Common myeloid progenitor, CD34-positive (primary cell): ENCODE measurements around the gene TEX10.

Experiments used
- CTCF ChIA-PET: fragments of 350-600 bp; sonication (Branson Sonifier 250); formaldehyde crosslinking; loops from one replicate; lab custom pipeline; 2021; ENCODE audit warnings: antibody characterized with exemption; lab: Charles Lee
- POLR2A ChIA-PET: fragments of 350-600 bp; sonication (Branson Sonifier 250); formaldehyde crosslinking; loops from one replicate; lab custom pipeline; 2021; ENCODE audit warnings: antibody characterized with exemption; lab: Charles Lee
- DNase-seq, 3 donors: peaks; one replicate each; pipeline versions ENCODE4 v3.0.0 to v3.0.0-alpha.2; 2013
- H3K27ac ChIP-seq, 2 experiments: 1 replicate in 1 of 2; 2 replicates in 1 of 2; pipeline ENCODE4 v1.7.0; 2013; ENCODE audit warnings: inconsistent platforms in 2 of 2, low read length in 2 of 2, mild to moderate bottlenecking in 2 of 2, low read depth in 1 of 2, moderate library complexity in 1 of 2; ENCODE audit not compliant: severe bottlenecking in 2 of 2, insufficient read depth in 1 of 2, poor library complexity in 1 of 2
- H3K27me3 ChIP-seq, 5 experiments: replicated peaks in 2 of 5; 1 replicate in 3 of 5; 2 replicates in 2 of 5; pipeline versions ENCODE4 v1.6.1 to v1.7.0; 2013; ENCODE audit warnings: low read length in 4 of 5, mild to moderate bottlenecking in 2 of 5, moderate library complexity in 2 of 5, inconsistent platforms in 1 of 5; ENCODE audit not compliant: insufficient read depth in 5 of 5, control insufficient read depth in 4 of 5
- H3K36me3 ChIP-seq, 4 experiments: 1 replicate in 2 of 4; 2 replicates in 2 of 4; pipeline versions ENCODE4 v1.6.1 to v1.7.0; 2013; ENCODE audit warnings: low read length in 3 of 4, control low read depth in 1 of 4, mild to moderate bottlenecking in 1 of 4; ENCODE audit not compliant: control insufficient read depth in 4 of 4, insufficient read depth in 4 of 4
- H3K4me1 ChIP-seq, 4 experiments: 1 replicate in 3 of 4; 2 replicates in 1 of 4; pipeline versions ENCODE4 v1.6.1 to v1.7.1; 2013; ENCODE audit warnings: low read length in 3 of 4, mild to moderate bottlenecking in 3 of 4, control low read depth in 1 of 4, inconsistent platforms in 1 of 4, moderate library complexity in 1 of 4; ENCODE audit not compliant: control insufficient read depth in 4 of 4, insufficient read depth in 4 of 4; ENCODE audit errors: control extremely low read depth in 1 of 4
- H3K4me3 ChIP-seq, 7 experiments: 1 replicate in 4 of 7; 2 replicates in 3 of 7; pipeline versions ENCODE4 v1.5.1 to v1.7.0; 2013; ENCODE audit warnings: mild to moderate bottlenecking in 7 of 7, low read length in 6 of 7, moderate library complexity in 6 of 7, inconsistent platforms in 2 of 7, low read depth in 2 of 7, control low read depth in 1 of 7; ENCODE audit not compliant: insufficient read depth in 4 of 7, control insufficient read depth in 1 of 7; ENCODE audit errors: extremely low read depth in 1 of 7
- H3K9me3 ChIP-seq, 5 experiments: 1 replicate in 4 of 5; 2 replicates in 1 of 5; pipeline versions ENCODE4 v1.6.1 to v1.7.1; 2013; ENCODE audit warnings: low read length in 4 of 5, mild to moderate bottlenecking in 2 of 5, inconsistent platforms in 1 of 5, low read depth in 1 of 5, moderate library complexity in 1 of 5; ENCODE audit not compliant: control insufficient read depth in 4 of 5, insufficient read depth in 2 of 5; ENCODE audit errors: control extremely low read depth in 1 of 5
- WGBS: methylation state at CpG from one replicate; pipeline ENCODE4 v1.1.5; 2013; ENCODE audit not compliant: insufficient coverage; 5-methylcytosine and 5-hydroxymethylcytosine counted together

TEX10 gene

DNA sequence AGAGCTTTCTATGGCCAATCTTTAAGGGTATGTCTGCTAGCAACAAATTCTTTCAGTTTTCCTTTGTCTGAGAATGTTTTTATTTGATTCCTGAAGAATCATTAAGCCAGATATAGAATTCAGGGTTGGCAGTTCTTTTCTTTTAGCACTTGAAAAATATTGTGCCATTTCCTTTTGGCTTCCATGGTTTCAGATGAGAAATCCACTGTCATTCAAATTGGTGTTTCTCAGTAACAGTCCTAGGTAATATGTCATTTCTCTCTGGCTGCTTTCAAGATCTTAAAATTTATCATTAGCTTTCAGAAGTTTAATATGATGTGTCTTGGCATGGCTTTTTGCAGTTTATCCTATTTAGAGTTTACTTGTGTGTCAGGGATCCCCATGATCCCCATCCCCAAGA is 67.7 kb downstream of the TEX10 start:
- no peak overlapping the region for H3K27ac ChIP-seq
- ChIA-PET POLR2A (no interaction called here), CTCF (interaction anchor here (1.4 kb wide), 1 partner anchor 258 kb away, joined by 5 read pairs; no protein-coding TSS in a partner anchor)
- peak in 2 of 3 donors; percentile 15 to 30 for DNase-seq
- no peaks in the 10 kb centered on the region for H3K4me1 ChIP-seq
- H3K27me3 ChIP-seq = no peaks in the 10 kb centered on the region
- no peak overlapping the region for H3K4me3 ChIP-seq
- H3K36me3 ChIP-seq = peaks cover 16 to 77% (median 51%) of the 10 kb centered on the region in 4 experiments
- peaks cover 4 to 52% (median 20%) of the 10 kb centered on the region in 5 experiments for H3K9me3 ChIP-seq

DNA sequence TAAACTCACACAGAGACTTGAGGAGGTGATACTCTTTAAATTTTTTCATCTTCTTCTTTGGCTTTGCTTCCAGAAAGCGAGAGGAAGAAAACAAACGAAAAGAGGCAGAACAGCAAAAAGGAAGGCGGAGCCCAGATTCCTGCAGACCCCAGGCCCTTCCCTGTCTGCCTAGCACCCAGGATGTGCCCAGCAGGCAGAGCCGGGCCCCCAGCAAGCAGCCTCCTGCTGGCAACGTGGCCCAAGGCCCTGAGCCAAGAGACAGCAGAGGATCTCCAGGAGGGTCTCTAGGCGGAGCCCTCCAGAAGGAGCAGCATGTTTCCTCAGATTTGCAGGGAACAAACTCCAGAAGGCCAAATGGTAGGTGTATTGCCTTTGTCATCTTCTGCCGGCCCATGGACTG is 68.5 kb downstream of the TEX10 start:
- CTCF ChIA-PET = no interaction called here
- WGBS = 100% methylated on average over 6 of the region's 7 CpGs
- Histone ChIP-seq H3K4me1 (no peaks in the 10 kb centered on the region), H3K4me3 (no peak overlapping the region), H3K27me3 (no peaks in the 10 kb centered on the region), H3K27ac (no peak overlapping the region), H3K36me3 (peaks cover 16 to 70% (median 53%) of the 10 kb centered on the region in 4 experiments), H3K9me3 (peaks cover 4 to 52% (median 20%) of the 10 kb centered on the region in 5 experiments)
- DNase-seq = no peak
- POLR2A ChIA-PET = no interaction called here

DNA sequence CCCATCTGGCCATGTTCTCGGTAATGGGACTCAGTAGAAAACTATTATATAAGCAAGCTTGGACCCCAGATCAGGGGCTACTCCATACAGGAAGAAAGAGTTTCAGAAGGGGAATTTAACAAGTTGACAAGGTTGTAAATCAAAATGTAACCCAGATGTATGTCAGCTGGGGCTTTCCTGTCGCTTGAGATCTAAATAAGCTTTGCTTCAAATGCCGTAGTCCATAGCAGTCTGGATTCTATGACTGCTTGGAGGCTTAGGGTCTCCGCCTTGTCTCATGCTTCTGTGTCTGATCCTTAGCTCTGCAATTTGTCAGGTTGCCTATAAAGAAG is 70.4 kb downstream of the TEX10 start:
- Histone ChIP-seq H3K36me3 (peaks cover 11 to 52% (median 42%) of the 10 kb centered on the region in 4 experiments), H3K27me3 (no peaks in the 10 kb centered on the region), H3K4me1 (no peaks in the 10 kb centered on the region), H3K4me3 (no peak overlapping the region), H3K9me3 (peaks cover 4 to 37% (median 11%) of the 10 kb centered on the region in 5 experiments), H3K27ac (no peak overlapping the region)
- CTCF ChIA-PET = interaction anchor here (0.7 to 1.4 kb wide), 3 partner anchors 10 to 1111 kb away, joined by 3 read pairs; no protein-coding TSS in a partner anchor
- 92% methylated on average over 4 of the region's 4 CpGs for WGBS
- DNase-seq = no peak
- POLR2A ChIA-PET = no interaction called here

DNA sequence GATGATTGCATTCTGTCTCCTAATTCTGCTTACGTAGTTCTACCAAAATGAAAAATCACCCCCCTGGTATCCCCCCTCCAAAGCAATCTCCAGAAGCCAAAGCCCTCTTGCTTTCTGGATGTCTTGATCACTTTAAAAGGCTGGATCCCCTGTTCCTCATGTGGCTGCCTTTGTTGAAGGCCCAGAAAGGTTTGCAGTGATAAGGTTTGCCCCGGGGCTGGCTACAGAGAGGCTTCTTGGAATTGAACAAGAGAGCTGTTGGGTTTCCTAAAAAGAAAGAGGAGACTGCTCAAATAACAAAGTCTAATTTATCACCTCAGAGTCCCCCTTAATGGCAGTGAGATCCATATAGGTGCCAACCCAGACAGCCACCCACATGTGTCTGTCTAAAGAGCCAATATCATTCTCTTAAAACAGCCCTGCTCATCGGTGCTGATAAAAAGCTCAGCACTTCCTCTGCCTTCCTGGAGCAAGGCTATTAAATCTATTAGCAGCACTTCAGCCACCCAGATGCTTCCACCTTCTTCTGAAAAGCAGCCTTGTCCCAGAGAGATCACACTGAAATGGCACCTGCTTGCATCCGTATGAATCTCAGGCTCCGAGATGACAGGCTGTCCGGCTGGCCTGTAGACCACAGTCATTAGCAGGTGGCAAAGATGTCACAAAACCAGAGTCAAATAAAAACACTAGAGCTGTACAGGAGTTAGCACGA is 70.9 kb downstream of the TEX10 start:
- peaks cover 13 to 49% (median 38%) of the 10 kb centered on the region in 4 experiments for H3K36me3 ChIP-seq
- POLR2A ChIA-PET = no interaction called here

DNA sequence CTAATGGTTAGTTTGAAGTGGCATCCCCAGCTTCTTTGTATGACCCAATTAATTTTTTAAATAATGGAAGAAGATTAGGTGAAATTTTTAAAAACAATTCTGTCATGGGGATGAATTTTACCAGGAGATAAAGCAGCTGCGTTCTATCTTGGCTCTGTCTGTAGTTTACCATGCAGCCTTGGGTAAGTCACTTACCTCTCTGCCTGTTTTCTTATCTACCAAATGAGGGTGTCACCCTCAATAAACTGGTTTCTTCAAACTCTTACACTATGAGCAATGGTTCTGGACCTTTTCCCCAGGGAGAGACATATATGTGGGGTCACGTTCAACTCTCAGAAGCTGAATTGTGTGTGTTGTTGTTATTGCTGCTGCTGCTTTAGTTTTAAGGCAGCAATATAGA is 71.7 kb downstream of the TEX10 start:
- no peak for DNase-seq
- H3K27me3 ChIP-seq = no peaks in the 10 kb centered on the region
- ChIA-PET CTCF (no interaction called here), POLR2A (no interaction called here)
- H3K4me3 ChIP-seq = no peak overlapping the region
- H3K36me3 ChIP-seq = peaks cover 11 to 49% (median 33%) of the 10 kb centered on the region in 4 experiments
- H3K4me1 ChIP-seq = no peaks in the 10 kb centered on the region
- H3K27ac ChIP-seq = no peak overlapping the region
- 100% methylated on average over 1 of the region's 2 CpGs for WGBS
- peaks cover 1 to 25% (median 11%) of the 10 kb centered on the region in 5 experiments for H3K9me3 ChIP-seq

More for the DNA sequence above, 70.9 kb downstream of the TEX10 start:
- no peak for DNase-seq
- no peaks in the 10 kb centered on the region for H3K27me3 ChIP-seq
- H3K27ac ChIP-seq = no peak overlapping the region
- peaks cover 4 to 32% (median 11%) of the 10 kb centered on the region in 5 experiments for H3K9me3 ChIP-seq
- H3K4me1 ChIP-seq = no peaks in the 10 kb centered on the region
- 90% methylated on average over 5 of the region's 7 CpGs for WGBS
- CTCF ChIA-PET = interaction anchor here (0.7 to 1.4 kb wide), 3 partner anchors 11 to 1111 kb away, joined by 3 read pairs; no protein-coding TSS in a partner anchor
- no peak overlapping the region for H3K4me3 ChIP-seq

DNA sequence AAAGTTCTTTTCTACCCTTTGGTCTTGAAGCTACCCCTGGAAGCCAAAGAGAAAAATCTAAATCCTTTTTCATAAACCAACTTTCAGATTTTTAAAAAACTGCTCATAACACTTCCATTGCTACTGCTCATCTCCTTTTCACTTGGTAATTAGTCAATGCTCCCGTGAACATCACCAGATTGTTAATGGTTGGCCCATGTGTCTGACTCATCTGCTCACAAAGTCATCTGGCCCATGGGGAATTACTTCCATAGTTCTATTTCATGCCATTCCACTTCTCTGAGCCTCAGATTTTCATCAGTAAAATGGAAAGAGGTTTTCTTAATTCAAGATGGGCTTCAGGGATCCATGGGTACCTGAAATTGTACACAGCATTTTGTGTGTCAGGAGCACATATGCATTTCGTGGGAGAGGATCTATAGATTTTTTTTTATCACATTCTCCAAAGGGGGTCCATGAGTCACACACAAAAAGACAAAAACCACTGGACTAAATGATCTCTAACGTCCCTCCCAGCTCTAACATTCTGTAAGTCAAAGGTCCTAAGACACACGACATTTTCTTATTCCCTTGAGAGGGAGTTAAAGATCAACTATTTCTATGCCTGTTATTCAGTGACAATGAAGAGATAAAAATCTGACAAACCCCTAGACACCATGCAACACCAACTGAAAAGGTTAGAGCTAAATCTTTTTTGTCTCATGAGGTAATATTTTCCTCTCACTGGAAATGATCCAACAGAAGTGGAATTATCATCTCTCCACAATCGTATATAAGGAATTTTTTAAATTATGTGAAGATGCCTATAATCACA is 75.4 kb downstream of the TEX10 start:
- ChIA-PET POLR2A (no interaction called here), CTCF (no interaction called here)
- H3K9me3 ChIP-seq = no peaks in the 10 kb centered on the region
- 92% methylated on average over 2 of the region's 5 CpGs for WGBS
- no peaks in the 10 kb centered on the region for H3K4me1 ChIP-seq
- H3K4me3 ChIP-seq = no peak overlapping the region
- no peaks in the 10 kb centered on the region for H3K27me3 ChIP-seq
- DNase-seq = no peak
- no peak overlapping the region for H3K27ac ChIP-seq
- H3K36me3 ChIP-seq = peaks cover 6 to 27% (median 22%) of the 10 kb centered on the region in 4 experiments

DNA sequence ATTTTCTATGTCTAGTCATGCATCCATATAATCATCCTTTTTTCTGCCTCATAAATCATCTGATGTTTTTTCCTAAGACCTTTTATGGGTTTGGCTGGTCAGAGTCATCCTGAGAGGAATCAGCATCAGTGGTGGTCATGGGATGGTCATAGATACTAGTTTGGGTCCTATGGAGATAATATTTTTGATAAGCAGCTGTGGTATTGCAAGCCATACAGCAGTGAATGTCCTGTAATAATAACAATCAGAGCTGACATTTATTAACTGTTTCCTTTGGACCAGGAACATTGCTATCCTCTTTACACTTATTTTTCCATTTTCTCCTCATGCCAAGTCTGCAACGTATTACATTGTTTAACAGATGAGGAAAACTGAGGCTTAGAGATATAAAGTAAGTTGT is 83.1 kb downstream of the TEX10 start:
- Histone ChIP-seq H3K27me3 (no peaks in the 10 kb centered on the region), H3K9me3 (no peaks in the 10 kb centered on the region), H3K4me3 (no peak overlapping the region), H3K27ac (no peak overlapping the region), H3K4me1 (no peaks in the 10 kb centered on the region), H3K36me3 (peaks cover 0 to 26% (median 20%) of the 10 kb centered on the region in 4 experiments)
- no CpG with 5 or more reads among the region's 1 CpG for WGBS
- ChIA-PET POLR2A (no interaction called here), CTCF (no interaction called here)
- no peak for DNase-seq
